HEK293T (cell line): ENCODE measurements around the gene RRM1.

Experiments
- CTCF ChIA-PET: fragments of 350-600 bp; formaldehyde crosslinking; extraction: SDS; loops from one replicate; lab custom pipeline; 2021; ENCODE audit warnings: antibody characterized with exemption, inconsistent platforms; lab: Yijun Ruan, JAX
- POLR2A ChIA-PET: fragments of 350-600 bp; formaldehyde crosslinking; extraction: SDS; loops from one replicate; lab custom pipeline; 2020; ENCODE audit warnings: antibody characterized with exemption, inconsistent platforms; lab: Yijun Ruan, JAX
- DNase-seq: peaks from one replicate; pipeline ENCODE4 v3.0.0; 2012; ENCODE audit warnings: mixed read lengths; ENCODE audit errors: extremely low spot score
- ARNT ChIP-seq: fragments of 450-650 bp; IDR thresholded peaks from 2 replicates; pipeline ENCODE4 v1.6.1; 2017; ENCODE audit warnings: mild to moderate bottlenecking
- BHLHE40 ChIP-seq: fragments of 450-650 bp; IDR thresholded peaks from 2 replicates; pipeline ENCODE4 v1.6.1; 2016; ENCODE audit warnings: mild to moderate bottlenecking, moderate library complexity, borderline replicate concordance
- CTBP1 ChIP-seq: fragments of 450-650 bp; IDR thresholded peaks from 2 replicates; pipeline ENCODE4 v1.6.1; 2016; ENCODE audit warnings: borderline replicate concordance
- ELF4 ChIP-seq: fragments of 450-650 bp; IDR thresholded peaks from 2 replicates; pipeline ENCODE4 v1.6.1; 2017; ENCODE audit warnings: antibody characterized with exemption
- FOXA1 ChIP-seq: fragments of 450-650 bp; IDR thresholded peaks from 2 replicates; pipeline ENCODE4 v1.6.1; 2016; ENCODE audit warnings: mild to moderate bottlenecking
- FOXK2 ChIP-seq: fragments of 450-650 bp; IDR thresholded peaks from 2 replicates; pipeline ENCODE4 v1.6.1; 2016; ENCODE audit warnings: mild to moderate bottlenecking
- FOXM1 ChIP-seq: fragments of 450-650 bp; IDR thresholded peaks from 2 replicates; pipeline ENCODE4 v1.6.1; 2017; ENCODE audit warnings: mild to moderate bottlenecking, borderline replicate concordance
- HDGF ChIP-seq: fragments of 450-650 bp; IDR thresholded peaks from 2 replicates; pipeline ENCODE4 v1.6.1; 2017; ENCODE audit warnings: antibody characterized with exemption, borderline replicate concordance
- L3MBTL2 ChIP-seq: fragments of 450-650 bp; conservative IDR thresholded peaks from 2 replicates; pipeline ENCODE4 v1.6.1; 2016; ENCODE audit warnings: mild to moderate bottlenecking
- LEF1 ChIP-seq: fragments of 450-650 bp; IDR thresholded peaks from 2 replicates; pipeline ENCODE4 v1.6.1; 2017; ENCODE audit warnings: mild to moderate bottlenecking, borderline replicate concordance
- NFRKB ChIP-seq: fragments of 450-650 bp; IDR thresholded peaks from 2 replicates; pipeline ENCODE4 v1.6.1; 2016; ENCODE audit warnings: mild to moderate bottlenecking, moderate library complexity
- SP1 ChIP-seq: fragments of 450-650 bp; IDR thresholded peaks from 2 replicates; pipeline ENCODE4 v1.6.1; 2017
- SUZ12 ChIP-seq: fragments of 450-650 bp; IDR thresholded peaks from 2 replicates; pipeline ENCODE4 v1.6.1; 2016; ENCODE audit warnings: mild to moderate bottlenecking
- TARDBP ChIP-seq: fragments of 450-650 bp; IDR thresholded peaks from 2 replicates; pipeline ENCODE4 v1.6.1; 2016
- ZNF384 ChIP-seq: fragments of 450-650 bp; IDR thresholded peaks from 2 replicates; pipeline ENCODE4 v1.6.1; 2016
- TF ChIP-seq, protein P1 (sequence below): fragments of 450-650 bp; IDR thresholded peaks from 2 replicates; pipeline ENCODE4 v1.6.1; 2016

RRM1 gene

DNA sequence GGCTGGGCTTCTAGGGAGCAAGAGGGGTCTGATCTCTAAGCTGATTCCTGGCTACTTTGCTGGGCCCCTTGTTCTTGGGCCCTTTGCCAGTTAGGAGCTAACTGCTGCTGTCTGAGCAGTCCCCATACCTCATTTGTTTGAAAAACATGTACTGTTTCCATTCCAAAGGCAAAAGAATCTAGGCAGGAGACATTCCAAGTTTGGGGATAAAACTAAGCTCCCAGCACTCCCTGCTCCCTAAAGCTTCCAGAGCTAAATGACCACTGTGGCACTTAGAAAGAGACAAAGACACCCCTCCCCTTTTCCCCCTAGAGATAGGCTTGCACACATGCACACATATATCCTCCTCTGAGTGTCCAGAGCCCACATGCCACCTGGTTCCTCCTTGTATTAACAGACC lies 22.7 kb upstream of the RRM1 start:
- POLR2A ChIA-PET, result interaction anchor here (1.3 to 2.2 kb wide), 3 partner anchors 217 to 274 kb away, joined by 3 to 9 read pairs (median 4); partner anchors contain the start of genes NUP98, RHOG and STIM1
- no peak for DNase-seq
- CTCF ChIA-PET, result interaction anchor here (0.6 to 4.2 kb wide), 12 partner anchors 8 to 263 kb away, joined by 3 to 71 read pairs (median 6); partner anchors contain the start of genes PGAP2, RHOG and STIM1
- TF ChIP-seq NFRKB (no peak), FOXM1 (no peak), ZNF384 (no peak), FOXA1 (no peak), ARNT (no peak), LEF1 (no peak), L3MBTL2 (no peak), SUZ12 (no peak), ELF4 (no peak), BHLHE40 (no peak), SP1 (no peak), HDGF (no peak), TARDBP (no peak), FOXK2 (no peak), CTBP1 (no peak)
- TF ChIP-seq, protein P1, sequence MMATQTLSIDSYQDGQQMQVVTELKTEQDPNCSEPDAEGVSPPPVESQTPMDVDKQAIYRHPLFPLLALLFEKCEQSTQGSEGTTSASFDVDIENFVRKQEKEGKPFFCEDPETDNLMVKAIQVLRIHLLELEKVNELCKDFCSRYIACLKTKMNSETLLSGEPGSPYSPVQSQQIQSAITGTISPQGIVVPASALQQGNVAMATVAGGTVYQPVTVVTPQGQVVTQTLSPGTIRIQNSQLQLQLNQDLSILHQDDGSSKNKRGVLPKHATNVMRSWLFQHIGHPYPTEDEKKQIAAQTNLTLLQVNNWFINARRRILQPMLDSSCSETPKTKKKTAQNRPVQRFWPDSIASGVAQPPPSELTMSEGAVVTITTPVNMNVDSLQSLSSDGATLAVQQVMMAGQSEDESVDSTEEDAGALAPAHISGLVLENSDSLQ, result no peak

DNA sequence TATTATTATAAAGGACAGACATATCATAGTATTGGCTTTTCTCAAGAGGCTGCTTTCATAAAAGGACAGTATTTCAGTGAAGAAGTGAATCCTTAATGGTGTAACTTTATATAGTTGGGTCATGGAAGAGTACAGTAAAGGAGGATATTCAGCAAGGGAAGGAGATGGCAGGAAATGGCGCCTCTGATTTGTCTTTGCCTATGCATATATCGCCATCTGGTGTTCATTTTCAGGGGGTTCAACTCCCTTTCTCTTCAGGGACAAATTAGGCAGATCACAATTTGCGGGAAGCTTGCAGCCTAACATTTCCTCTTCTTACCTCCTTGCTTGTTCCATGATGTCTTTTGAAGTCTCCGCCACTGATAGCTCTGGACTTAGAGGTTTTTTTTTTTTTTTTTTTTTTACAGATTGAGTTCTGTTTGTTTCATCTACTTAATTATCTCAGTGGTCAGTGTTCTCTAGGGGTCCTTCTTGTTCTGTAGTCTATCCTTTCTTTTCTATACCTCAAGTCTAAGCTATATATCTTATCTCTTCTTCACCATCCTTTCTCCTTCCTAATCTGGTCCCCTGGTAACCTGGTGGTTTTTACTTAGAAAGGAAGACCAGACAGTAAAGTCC lies 21.8 kb upstream of the RRM1 start:
- ChIA-PET CTCF (interaction anchor here (0.6 to 4.2 kb wide), 20 partner anchors 9 to 264 kb away, joined by 3 to 71 read pairs (median 4); partner anchors contain the start of genes PGAP2, RHOG and STIM1), POLR2A (interaction anchor here (1.3 to 2.2 kb wide), 3 partner anchors 218 to 275 kb away, joined by 3 to 9 read pairs (median 4); partner anchors contain the start of genes NUP98, RHOG and STIM1)
- peak; percentile 69 for DNase-seq
- TF ChIP-seq CTBP1 (no peak), LEF1 (no peak), TARDBP (no peak), FOXK2 (no peak), ELF4 (no peak), SUZ12 (no peak), BHLHE40 (no peak), ARNT (no peak), NFRKB (no peak), HDGF (no peak), L3MBTL2 (no peak), SP1 (no peak)
- TF ChIP-seq, protein P1, result no peak

DNA sequence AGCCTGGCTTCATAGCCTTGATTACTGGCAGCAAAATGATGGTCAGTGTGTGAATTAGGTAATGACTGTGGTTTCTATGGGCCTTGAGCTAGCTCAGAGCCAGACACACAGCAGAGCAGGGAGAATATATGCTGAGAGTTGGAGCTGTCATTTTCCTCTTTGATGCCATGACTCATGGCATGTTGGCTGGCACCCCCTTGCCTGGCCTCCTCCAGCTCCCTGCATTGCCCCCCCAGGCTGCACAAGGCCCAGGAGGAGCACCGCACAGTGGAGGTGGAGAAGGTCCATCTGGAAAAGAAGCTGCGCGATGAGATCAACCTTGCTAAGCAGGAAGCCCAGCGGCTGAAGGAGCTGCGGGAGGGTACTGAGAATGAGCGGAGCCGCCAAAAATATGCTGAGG lies 20.3 kb upstream of the RRM1 start:
- no peak for TF ChIP-seq FOXK2
- no peak for TF ChIP-seq SUZ12
- no peak for TF ChIP-seq FOXA1
- TF ChIP-seq TARDBP, result no peak
- TF ChIP-seq ELF4, result no peak
- CTCF ChIA-PET, result interaction anchor here (1.5 to 4.2 kb wide), 5 partner anchors 148 to 231 kb away, joined by 4 to 71 read pairs (median 31); partner anchors contain the start of genes RHOG and STIM1
- POLR2A ChIA-PET, result interaction anchor here (1.1 kb wide), 1 partner anchor 225 kb away, joined by 3 read pairs; no protein-coding TSS in a partner anchor
- no peak for DNase-seq

DNA sequence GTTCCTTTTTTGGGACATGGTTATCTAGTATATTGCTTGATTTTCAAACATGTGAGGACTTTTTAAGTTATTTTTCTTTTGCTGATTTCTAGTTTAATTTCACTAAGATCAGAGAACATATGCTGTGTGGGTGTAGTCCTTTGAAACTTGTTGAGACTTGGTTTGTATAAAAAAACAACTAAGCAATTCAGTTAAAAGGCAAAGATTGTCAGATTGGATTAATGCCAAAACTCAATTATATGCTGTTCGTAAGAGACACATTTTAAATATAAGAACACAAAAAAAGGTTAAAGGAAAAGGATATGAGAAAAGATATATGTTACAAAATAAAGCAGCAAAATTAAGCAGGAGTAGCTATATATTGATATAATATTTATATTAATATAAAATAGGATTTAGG lies 17.8 kb upstream of the RRM1 start:
- POLR2A ChIA-PET, result no interaction called here
- CTCF ChIA-PET, result no interaction called here
- no peak for DNase-seq
- no peak for TF ChIP-seq FOXM1
- no peak for TF ChIP-seq FOXA1
- TF ChIP-seq, protein P1, result no peak
- TF ChIP-seq SUZ12, result no peak
- no peak for TF ChIP-seq HDGF
- no peak for TF ChIP-seq TARDBP
- no peak for TF ChIP-seq ZNF384
- no peak for TF ChIP-seq LEF1
- TF ChIP-seq BHLHE40, result no peak
- no peak for TF ChIP-seq L3MBTL2
- TF ChIP-seq ARNT, result no peak
- TF ChIP-seq SP1, result no peak

DNA sequence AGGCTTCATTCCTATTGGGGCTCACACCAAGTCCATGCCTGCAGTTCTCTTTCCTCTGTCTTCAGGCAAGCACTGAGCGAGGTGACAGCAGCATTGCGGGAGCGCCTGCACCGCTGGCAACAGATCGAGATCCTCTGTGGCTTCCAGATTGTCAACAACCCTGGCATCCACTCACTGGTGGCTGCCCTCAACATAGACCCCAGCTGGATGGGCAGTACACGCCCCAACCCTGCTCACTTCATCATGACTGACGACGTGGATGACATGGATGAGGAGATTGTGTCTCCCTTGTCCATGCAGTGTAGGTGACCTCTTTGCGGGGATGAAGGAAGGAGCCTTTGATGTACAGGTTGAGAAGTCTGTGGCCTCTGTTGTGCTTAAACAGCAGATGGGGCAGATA lies 11.4 kb upstream of the RRM1 start:
- TF ChIP-seq, protein P1, result no peak
- TF ChIP-seq TARDBP, result no peak
- no peak for TF ChIP-seq L3MBTL2
- TF ChIP-seq SP1, result no peak
- no peak for TF ChIP-seq FOXA1
- TF ChIP-seq FOXK2, result no peak
- TF ChIP-seq LEF1, result no peak
- no peak for TF ChIP-seq ZNF384
- TF ChIP-seq ELF4, result no peak
- TF ChIP-seq CTBP1, result no peak
- no peak for TF ChIP-seq HDGF
- no peak for DNase-seq
- POLR2A ChIA-PET, result no interaction called here
- CTCF ChIA-PET, result no interaction called here
